ENCODE measurements around the gene UVSSA.
"Not testable (repeated sequence)": the region's sequence is repeated elsewhere in the genome, so short reads cannot be mapped to it uniquely, and the experiment has no call there.

Gene UVSSA

DNA sequence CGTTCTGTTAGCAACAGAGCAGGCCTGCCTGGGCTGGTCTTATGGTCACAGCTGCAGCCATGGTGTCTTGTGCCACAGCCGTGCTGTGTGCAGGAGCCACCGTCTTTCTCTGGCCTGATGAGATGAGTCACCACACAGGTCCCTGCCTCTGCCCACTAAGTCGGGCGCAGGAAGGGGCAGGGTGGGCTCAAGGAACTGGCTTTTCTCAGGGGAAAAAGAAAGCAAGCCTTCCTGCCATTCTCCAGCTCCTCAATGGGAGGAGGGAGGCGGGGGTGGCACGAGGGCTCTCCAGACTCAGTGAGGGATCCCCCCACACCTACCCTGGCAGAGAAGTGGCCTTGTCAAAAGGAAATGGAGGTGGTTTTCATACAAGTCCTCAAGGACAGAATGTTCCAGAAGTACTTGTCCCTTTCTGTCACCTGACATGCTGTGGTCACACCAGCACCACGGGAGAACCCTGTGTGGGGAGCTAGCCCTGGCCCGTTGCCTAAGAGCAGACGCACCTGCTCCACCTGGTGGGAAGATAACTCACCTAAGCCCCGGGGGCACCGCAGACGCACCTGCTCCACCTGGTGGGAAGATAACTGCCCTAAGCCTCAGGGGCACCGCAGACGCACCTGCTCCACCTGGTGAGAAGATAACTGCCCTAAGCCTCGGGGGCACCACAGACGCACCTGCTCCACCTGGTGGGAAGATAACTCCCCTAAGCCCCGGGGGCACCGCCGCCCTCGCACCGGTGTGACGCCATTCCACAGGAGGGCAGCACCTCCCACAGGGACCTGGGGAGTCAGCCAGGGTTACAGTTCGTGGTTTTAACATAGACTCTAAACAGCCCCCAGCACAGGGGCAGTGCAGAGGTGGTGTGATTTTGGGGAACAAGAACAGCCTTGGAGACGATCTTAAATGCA lies 18.5 kb downstream of the UVSSA start:
- no peak for DNase-seq

GRCh38 chr4:1366371-1367229 lies 19.6 kb downstream of the UVSSA start:
- DNase-seq: no peak

- DNase-seq: no peak
These were observed 20.4 kb downstream of the UVSSA start for GRCh38 chr4:1367230-1367935.

DNA sequence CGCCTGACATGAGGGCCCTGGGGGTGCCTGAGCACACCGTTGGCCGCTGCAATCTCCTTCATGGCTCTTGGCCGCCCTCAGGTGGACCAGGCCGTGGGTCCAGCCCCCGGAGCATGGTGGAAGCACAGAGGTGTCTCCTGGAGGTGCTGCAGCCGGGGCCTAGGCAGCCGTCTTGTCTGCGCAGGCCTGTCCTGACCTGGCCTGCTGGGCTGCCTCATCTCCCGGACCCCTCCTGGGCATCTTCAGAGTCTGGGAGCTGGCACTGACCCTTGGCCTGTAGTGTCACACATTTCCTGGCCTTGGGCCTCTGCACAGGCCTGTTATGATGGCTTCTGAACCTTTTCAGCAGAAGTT lies 20.9 kb downstream of the UVSSA start:
- DNase-seq: no peak

DNA sequence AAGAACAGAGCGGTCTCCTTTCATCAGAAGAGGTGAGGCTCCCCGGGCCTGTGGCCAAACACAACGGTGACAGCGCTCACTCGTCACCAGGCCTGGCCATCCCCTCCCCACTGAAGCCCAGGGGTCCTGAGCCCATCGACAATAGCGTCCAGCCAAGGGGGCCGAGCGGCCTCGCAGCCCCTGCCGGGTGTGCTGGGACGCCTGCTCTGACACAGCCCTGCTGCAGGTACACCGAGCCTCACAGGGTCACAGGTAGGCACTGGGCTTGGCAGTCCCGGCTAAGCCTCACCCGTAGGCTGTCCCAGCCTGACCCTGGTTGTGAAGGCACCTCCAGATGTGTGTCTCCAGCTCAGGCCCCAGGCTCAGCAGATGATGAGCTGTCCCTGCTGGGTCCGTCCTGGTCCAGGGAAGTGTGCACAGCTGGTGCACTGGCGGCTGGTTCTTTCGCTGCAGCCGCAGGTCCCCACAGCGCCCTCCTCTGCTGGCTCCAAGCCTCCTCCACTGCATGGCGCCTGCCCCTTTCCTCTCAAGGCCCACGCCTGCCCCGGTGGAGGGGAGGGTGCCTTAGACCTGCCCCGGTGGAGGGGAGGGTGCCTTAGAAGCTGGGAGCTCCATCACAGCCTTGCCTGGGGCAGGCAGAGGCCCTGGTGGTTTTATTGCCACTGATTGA lies 21.5 kb downstream of the UVSSA start:
- DNase-seq: no peak

GRCh38 chr4:1369091-1369450 lies 22.1 kb downstream of the UVSSA start:
- DNase-seq: no peak

DNA sequence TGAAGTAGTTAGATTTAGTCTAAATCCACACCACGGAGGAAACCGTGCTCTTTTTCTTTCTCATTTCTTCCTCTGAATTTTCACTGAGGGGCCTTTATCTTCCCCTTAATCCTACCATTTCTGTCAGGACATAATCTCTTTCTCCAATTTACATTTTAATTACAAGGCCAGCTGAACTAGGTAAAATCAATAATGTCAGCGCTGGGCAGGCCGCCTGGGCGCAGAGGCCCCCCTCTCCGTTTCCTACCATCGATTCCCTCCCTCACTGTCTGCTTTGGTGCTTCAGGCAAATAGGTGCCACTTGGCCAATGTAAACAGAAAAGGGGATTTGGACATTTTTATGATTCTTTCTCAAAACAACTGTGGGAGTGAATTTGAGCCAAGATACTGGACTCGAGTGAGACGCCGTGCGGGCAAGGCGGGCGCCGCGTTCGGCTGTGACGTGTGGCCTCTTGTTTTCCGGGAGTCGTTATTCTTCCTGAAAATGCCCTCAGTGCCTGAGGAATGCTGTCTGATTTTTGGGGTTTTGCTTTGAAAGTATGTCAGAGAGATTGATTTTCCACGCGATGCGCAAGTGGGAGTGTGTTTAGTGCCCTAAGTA lies 22.6 kb downstream of the UVSSA start:
- no peak for DNase-seq

- DNase-seq: no peak
These were observed 23.5 kb downstream of the UVSSA start for GRCh38 chr4:1370321-1371124.

- DNase-seq: no peak
These were observed 24.5 kb downstream of the UVSSA start for GRCh38 chr4:1371176-1372165.

- not testable (repeated sequence) for DNase-seq
These were observed 25.6 kb downstream of the UVSSA start for GRCh38 chr4:1372576-1372975.

DNA sequence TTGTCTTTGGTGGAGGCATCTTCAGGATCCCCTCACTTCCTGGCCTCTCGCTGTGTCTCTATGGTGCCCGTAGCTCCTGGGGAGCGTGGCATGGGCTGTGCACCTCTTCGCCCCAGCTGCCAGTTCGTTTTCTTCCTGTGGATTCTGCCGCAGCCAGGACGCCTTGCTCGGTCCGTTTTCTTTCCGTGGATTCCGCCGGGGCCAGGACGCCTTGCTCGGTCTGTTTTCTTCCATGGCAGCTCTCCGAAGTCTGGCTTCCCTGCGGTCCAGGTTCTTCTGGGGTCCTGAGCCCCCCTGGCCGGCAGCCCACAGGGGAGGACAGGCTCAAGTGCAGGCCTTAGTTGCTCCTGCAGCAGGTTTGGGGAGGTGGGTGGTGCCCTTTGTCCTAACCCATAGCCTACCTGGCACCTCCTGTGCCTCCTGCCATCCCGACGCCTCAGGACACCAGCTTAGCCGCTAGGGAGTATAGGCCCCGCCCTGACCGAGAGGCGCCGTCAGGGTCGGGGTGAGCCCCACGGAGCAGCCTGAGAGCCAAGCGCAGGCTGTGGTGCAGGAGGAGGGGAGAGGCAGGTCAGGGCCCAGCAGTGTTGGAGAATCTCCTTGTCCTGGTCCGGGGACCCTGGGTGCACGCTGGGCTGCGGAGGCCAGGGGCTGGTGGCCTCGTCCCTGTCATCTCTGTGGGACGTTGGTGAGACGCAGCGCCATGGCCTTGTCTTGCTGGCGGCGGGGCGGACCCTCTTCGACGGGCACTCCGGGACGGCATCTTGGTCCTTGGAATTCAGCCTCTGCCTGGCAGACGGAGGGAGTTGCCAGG lies 27.1 kb downstream of the UVSSA start:
- no peak for DNase-seq

- no peak for DNase-seq
These were observed 27.7 kb downstream of the UVSSA start for GRCh38 chr4:1374706-1375045.

DNA sequence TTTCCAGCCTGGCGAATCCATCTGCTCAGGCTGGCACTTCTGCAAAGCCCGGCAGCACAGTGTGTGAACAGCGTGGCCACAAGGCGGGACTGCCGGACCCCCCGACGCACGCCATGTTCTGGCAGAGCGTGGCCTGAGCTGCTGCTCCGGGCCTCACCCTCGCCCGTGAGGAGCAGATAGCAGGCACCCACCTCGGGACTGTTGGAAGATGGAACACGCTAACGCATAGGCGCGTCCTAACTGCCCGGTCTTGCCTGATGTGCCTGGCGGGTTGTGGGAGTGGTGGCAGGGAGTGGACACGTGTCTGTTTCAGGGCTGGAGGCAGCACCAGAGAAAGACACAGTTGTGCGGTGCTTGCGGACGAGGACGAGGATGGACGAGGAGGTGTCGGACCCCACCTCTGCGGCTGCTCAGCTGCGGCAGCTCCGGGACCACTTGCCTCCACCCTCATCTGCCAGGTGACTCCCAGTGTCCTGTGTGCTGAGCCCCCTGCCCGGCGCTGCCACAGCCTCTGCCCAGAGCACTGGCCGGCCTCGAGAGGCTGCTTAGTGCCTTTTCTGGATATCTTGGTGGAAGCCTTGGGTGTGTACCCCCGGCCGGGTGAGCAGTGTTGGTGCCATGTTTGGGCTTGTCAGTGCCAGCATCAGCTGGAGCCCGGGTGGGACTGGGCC lies 28.2 kb downstream of the UVSSA start:
- no peak for DNase-seq

- DNase-seq: no peak
These were observed 28.8 kb downstream of the UVSSA start for GRCh38 chr4:1375761-1376322.

DNA sequence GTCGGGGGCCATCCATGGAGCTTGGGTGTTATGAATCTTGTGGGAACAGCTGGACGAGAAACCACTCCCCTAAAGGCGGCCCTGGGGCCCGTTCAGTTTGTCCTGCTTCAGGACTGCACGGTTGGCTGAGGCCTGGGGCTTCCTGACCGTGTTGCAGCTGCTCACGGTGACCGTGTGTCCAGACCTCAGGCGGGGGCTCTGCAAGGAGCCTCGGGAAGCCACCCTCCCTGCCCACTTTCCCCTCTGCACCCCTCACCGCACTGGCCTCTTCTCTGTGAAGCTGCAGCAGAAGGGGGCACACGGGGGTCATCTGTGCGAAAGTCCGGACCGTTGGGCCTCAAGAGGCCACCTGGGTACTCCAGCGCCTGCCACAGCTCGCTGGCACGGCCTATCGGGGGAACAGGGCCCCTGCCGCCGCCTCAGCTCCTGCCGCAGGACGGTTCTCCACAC lies 29.4 kb downstream of the UVSSA start:
- no peak for DNase-seq

DNA sequence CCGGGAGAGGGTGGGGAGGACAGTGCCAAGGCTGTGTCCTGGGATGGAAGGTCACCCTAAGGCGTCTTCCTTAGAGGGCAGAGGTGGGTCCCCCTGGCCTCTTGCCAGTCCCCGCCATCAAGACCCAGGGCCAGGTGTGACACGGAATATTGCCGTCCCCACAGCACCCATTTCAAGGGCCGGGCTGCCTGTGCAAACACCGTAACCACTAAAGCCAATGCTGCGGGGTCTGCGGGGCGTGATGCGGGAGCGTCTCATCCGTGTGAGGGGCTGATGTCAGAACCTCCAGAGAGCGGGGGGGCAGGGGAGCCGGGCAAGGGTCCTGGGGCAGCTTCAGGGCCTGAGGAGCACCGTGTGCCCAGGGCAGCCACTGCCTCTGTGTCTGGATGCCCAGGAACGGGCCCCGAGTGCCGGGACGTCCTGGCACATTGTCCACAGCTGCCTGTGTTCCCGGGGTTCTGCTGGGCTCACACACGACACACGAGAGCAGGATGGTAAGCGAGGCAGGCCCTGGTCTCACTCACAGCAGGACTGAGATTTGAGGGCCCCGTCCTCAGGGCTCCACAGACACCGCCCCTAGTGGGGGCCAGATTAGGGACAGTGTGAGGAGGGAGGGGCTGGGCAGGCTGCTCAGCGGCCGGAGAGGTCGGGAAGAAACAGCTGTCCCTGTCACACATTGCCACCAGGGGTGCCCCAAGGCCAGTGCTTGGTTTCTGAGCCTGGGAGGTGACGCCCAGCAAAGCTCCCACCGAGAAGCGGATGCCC lies 30.0 kb downstream of the UVSSA start:
- no peak for DNase-seq

DNA sequence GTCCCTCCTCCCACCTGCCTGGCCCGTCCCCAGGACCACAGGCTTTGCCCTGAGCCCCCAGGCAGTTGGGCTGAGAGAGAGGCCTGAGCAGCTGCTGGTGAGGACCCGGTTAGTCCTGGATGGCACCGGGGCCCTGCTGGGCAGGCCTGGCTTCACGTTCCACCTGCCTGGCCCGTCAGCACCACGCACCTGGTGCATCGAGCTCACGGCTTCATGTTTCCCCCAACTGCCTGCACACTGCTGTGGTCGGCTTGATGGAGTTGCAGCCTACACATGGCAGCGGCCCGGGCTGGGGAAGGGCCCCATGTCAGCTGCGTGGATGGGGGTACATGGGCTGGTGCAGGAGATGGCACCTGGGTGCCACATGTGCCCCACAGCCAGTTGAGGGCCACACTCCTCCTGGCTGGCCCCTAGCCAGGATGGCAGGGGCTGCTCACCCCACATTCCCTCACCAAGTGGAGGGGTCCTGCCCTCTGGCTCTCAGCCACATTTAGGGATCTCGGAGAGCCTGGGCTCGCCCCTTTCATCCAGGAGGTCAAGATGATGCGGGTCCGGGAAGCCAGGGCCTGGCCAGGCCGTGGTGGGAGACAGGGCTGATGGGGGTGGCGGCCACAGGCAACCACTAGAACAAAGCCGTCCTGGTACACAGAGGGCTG lies 30.7 kb downstream of the UVSSA start:
- no peak for DNase-seq
